SIG-M5 (cell line): ENCODE measurements around the gene RPL7A.
A peak's percentile ranks its signal among the peaks of the same experiment; 100 is the strongest.
"Not testable (repeated sequence)": the region's sequence is repeated elsewhere in the genome, so short reads cannot be mapped to it uniquely, and the experiment has no call there.

Experiments
- DNase-seq: peaks from one replicate; lab custom pipeline; 2025; lab: John Stamatoyannopoulos, UW

Gene RPL7A

GRCh38 chr9:133327834-133328484 lies 20.1 kb upstream of the RPL7A start:
- DNase-seq: no peak

- DNase-seq: not testable (repeated sequence)
These were observed 18.5 kb upstream of the RPL7A start for GRCh38 chr9:133329306-133330156.

GRCh38 chr9:133331221-133331620 lies 16.8 kb upstream of the RPL7A start:
- DNase-seq: no peak

- no peak for DNase-seq
These were observed 16.2 kb upstream of the RPL7A start for GRCh38 chr9:133331641-133332380.

GRCh38 chr9:133332381-133332730 lies 15.7 kb upstream of the RPL7A start:
- no peak for DNase-seq

GRCh38 chr9:133333011-133333410 lies 15.0 kb upstream of the RPL7A start:
- no peak for DNase-seq

GRCh38 chr9:133333566-133333965 lies 14.5 kb upstream of the RPL7A start:
- no peak for DNase-seq

- DNase-seq: no peak
These were observed 13.9 kb upstream of the RPL7A start for GRCh38 chr9:133334161-133334560.

- not testable (repeated sequence) for DNase-seq
These were observed 13.1 kb upstream of the RPL7A start for GRCh38 chr9:133334888-133335287.

- peak; percentile 41 for DNase-seq
These were observed 11.8 kb upstream of the RPL7A start, which contains the start of gene SURF6 for GRCh38 chr9:133335924-133336811. SURF6 (minus strand) TSS chr9:133336188; CDS start chr9:133336132, 56 bp downstream.

GRCh38 chr9:133339641-133340040 lies 8.4 kb upstream of the RPL7A start:
- DNase-seq: no peak

GRCh38 chr9:133340256-133340655 lies 7.8 kb upstream of the RPL7A start:
- DNase-seq: no peak

- no peak for DNase-seq
These were observed 7.1 kb upstream of the RPL7A start for GRCh38 chr9:133340916-133341315.

GRCh38 chr9:133341369-133342068 lies 6.5 kb upstream of the RPL7A start:
- no peak for DNase-seq

GRCh38 chr9:133342069-133342406 lies 6.0 kb upstream of the RPL7A start:
- DNase-seq: no peak

- no peak for DNase-seq
These were observed 5.4 kb upstream of the RPL7A start for GRCh38 chr9:133342570-133342969.

GRCh38 chr9:133344071-133344470 lies 3.9 kb upstream of the RPL7A start:
- no peak for DNase-seq

GRCh38 chr9:133344979-133345378 lies 3.0 kb upstream of the RPL7A start:
- no peak for DNase-seq

GRCh38 chr9:133345596-133345995 lies 2.4 kb upstream of the RPL7A start:
- DNase-seq: no peak

- DNase-seq: no peak
These were observed 1.8 kb upstream of the RPL7A start for GRCh38 chr9:133346021-133346785.
